H1 (cell line): ENCODE results near the gene CYP39A1. TPM values are rescaled to one million over a fixed set of nuclear protein-coding genes. Genes with fewer than 3 reads are reported as not detected.

ENCODE experiments used
- CTCF ChIA-PET: fragments of 300-600 bp; sonication (Branson Sonifier 250); formaldehyde crosslinking; loops from one replicate; lab custom pipeline; 2021; ENCODE audit not compliant: partially characterized antibody; lab: Charles Lee
- POLR2A ChIA-PET: fragments of 300-600 bp; sonication (Branson Sonifier 250); formaldehyde crosslinking; loops from one replicate; lab custom pipeline; 2021; ENCODE audit warnings: inconsistent platforms; ENCODE audit not compliant: partially characterized antibody; lab: Charles Lee
- DNase-seq, 2 experiments: peaks; one replicate each; pipeline versions ENCODE4 v3.0.0 to v3.0.0-alpha.2; 2010 to 2022; ENCODE audit warnings: low spot score in 2 of 2, low read depth in 1 of 2, mixed read lengths in 1 of 2
- FAIRE-seq: peaks from 2 replicates; lab custom pipeline; 2011; peaks lifted over from hg19 to GRCh38; lab: Jason Lieb, UNC
- H2AFZ ChIP-seq: 2 replicates; pipeline ENCODE4 v1.8.1; 2012; ENCODE audit warnings: low read length, inconsistent platforms
- H2AK5ac ChIP-seq: 2 replicates; pipeline ENCODE4 v1.6.1; 2013; ENCODE audit warnings: low read depth, low read length
- H2BK120ac ChIP-seq: replicated peaks from 2 replicates; pipeline ENCODE3; 2013; ENCODE audit warnings: low read depth, low read length, inconsistent platforms
- H2BK12ac ChIP-seq: 2 replicates; pipeline ENCODE4 v1.6.1; 2013; ENCODE audit warnings: low read depth, low read length
- H2BK15ac ChIP-seq: 2 replicates; pipeline ENCODE4 v1.6.1; 2013; ENCODE audit warnings: low read length
- H2BK20ac ChIP-seq: 2 replicates; pipeline ENCODE4 v1.6.1; 2013; ENCODE audit warnings: low read length
- H2BK5ac ChIP-seq: 2 replicates; pipeline ENCODE4 v1.6.1; 2013; ENCODE audit warnings: low read depth, low read length
- H3K14ac ChIP-seq: 2 replicates; pipeline ENCODE4 v1.6.1; 2013; ENCODE audit warnings: inconsistent platforms; ENCODE audit not compliant: insufficient read length
- H3K18ac ChIP-seq: 2 replicates; pipeline ENCODE4 v1.6.1; 2013; ENCODE audit warnings: low read length; ENCODE audit errors: extremely low read depth
- H3K23ac ChIP-seq: 2 replicates; pipeline ENCODE4 v1.6.1; 2013; ENCODE audit warnings: inconsistent platforms; ENCODE audit not compliant: insufficient read length
- H3K23me2 ChIP-seq: 2 replicates; pipeline ENCODE4 v1.6.1; 2013; ENCODE audit warnings: low read depth, low read length
- H3K27ac ChIP-seq: 2 replicates; pipeline ENCODE4 v1.6.1; 2011; ENCODE audit warnings: low read depth, low read length, inconsistent platforms
- H3K27me3 ChIP-seq, 4 experiments: replicated peaks in 1 of 4; 1 replicate in 1 of 4; 2 replicates in 3 of 4; pipeline versions ENCODE4 v1.6.1 to v1.8.1; 2011 to 2013; ENCODE audit warnings: low read length in 3 of 4, mild to moderate bottlenecking in 3 of 4, inconsistent platforms in 2 of 4, mixed read lengths in 2 of 4, moderate library complexity in 1 of 4; ENCODE audit not compliant: control insufficient read depth in 3 of 4, insufficient read depth in 3 of 4; ENCODE audit errors: extremely low read depth in 1 of 4
- H3K36me3 ChIP-seq, 4 experiments: 2 replicates each; pipeline versions ENCODE4 v1.6.1 to v1.8.1; 2011 to 2013; ENCODE audit warnings: mild to moderate bottlenecking in 4 of 4, low read length in 3 of 4, moderate library complexity in 2 of 4, control low read depth in 1 of 4, inconsistent platforms in 1 of 4; ENCODE audit not compliant: insufficient read depth in 4 of 4, control insufficient read depth in 2 of 4
- H3K4ac ChIP-seq: replicated peaks from 2 replicates; pipeline ENCODE3; 2013; ENCODE audit warnings: low read length, low read depth, mixed read lengths, inconsistent platforms; ENCODE audit not compliant: insufficient read length
- H3K4me1 ChIP-seq, 4 experiments: replicated peaks in 1 of 4; 1 replicate in 1 of 4; 2 replicates in 3 of 4; pipeline versions ENCODE4 v1.6.1 to v1.8.1; 2011 to 2013; ENCODE audit warnings: low read length in 3 of 4, inconsistent platforms in 2 of 4, mixed read lengths in 1 of 4; ENCODE audit not compliant: insufficient read depth in 4 of 4, control insufficient read depth in 3 of 4
- H3K4me2 ChIP-seq, 2 experiments: 2 replicates each; pipeline versions ENCODE4 v1.6.1 to v1.8.1; 2011 to 2013; ENCODE audit warnings: low read depth in 2 of 2, low read length in 2 of 2, control low read depth in 1 of 2, inconsistent platforms in 1 of 2, mild to moderate bottlenecking in 1 of 2; ENCODE audit not compliant: insufficient read depth in 1 of 2
- H3K4me3 ChIP-seq, 4 experiments: fragments of 200-600, 300-600 bp in 1 of 4; sonication (generic), shearing (Covaris generic), sonication (Bioruptor Twin) in 1 of 4; 2 replicates each; pipeline versions ENCODE4 v1.5.1 to v1.8.1; 2011 to 2016; ENCODE audit warnings: low read length in 4 of 4, low read depth in 3 of 4, control low read depth in 2 of 4, inconsistent platforms in 2 of 4, mild to moderate bottlenecking in 2 of 4, mixed read lengths in 1 of 4, moderate library complexity in 1 of 4; ENCODE audit not compliant: insufficient read depth in 2 of 4; ENCODE audit errors: extremely low read depth in 1 of 4
- H3K56ac ChIP-seq: replicated peaks from 2 replicates; pipeline ENCODE3; 2013; ENCODE audit warnings: low read depth, mild to moderate bottlenecking, mixed read lengths, low read length, inconsistent platforms; ENCODE audit not compliant: insufficient read length
- H3K79me1 ChIP-seq: 2 replicates; pipeline ENCODE4 v1.6.1; 2013; ENCODE audit warnings: low read depth, low read length, control low read depth
- H3K79me2 ChIP-seq, 2 experiments: 2 replicates each; pipeline versions ENCODE4 v1.6.1 to v1.8.1; 2012 to 2013; ENCODE audit warnings: low read length in 2 of 2, mild to moderate bottlenecking in 2 of 2, inconsistent platforms in 1 of 2; ENCODE audit not compliant: insufficient read depth in 2 of 2, control insufficient read depth in 1 of 2
- H3K9ac ChIP-seq, 4 experiments: replicated peaks in 1 of 4; 1 replicate in 1 of 4; 2 replicates in 3 of 4; pipeline versions ENCODE4 v1.6.1 to v1.8.1; 2011 to 2013; ENCODE audit warnings: low read depth in 3 of 4, low read length in 3 of 4, control low read depth in 2 of 4, mild to moderate bottlenecking in 2 of 4, moderate library complexity in 2 of 4, inconsistent platforms in 1 of 4; ENCODE audit errors: extremely low read depth in 1 of 4
- H3K9me3 ChIP-seq, 2 experiments: 2 replicates each; pipeline versions ENCODE4 v1.6.1 to v1.8.1; 2012 to 2013; ENCODE audit warnings: mild to moderate bottlenecking in 2 of 2, moderate library complexity in 2 of 2, control low read depth in 1 of 2, inconsistent platforms in 1 of 2, low read depth in 1 of 2, low read length in 1 of 2, mixed read lengths in 1 of 2; ENCODE audit not compliant: insufficient read depth in 2 of 2
- H4K20me1 ChIP-seq, 2 experiments: replicated peaks in 1 of 2; 2 replicates each; pipeline versions ENCODE3 to v1.8.1; 2011 to 2013; ENCODE audit warnings: inconsistent platforms in 2 of 2, low read length in 2 of 2, mild to moderate bottlenecking in 1 of 2; ENCODE audit not compliant: insufficient read depth in 2 of 2, control insufficient read depth in 1 of 2
- H4K5ac ChIP-seq: 2 replicates; pipeline ENCODE4 v1.6.1; 2013; ENCODE audit warnings: low read length, low read depth, mixed read lengths, inconsistent platforms; ENCODE audit not compliant: insufficient read length
- H4K8ac ChIP-seq: 2 replicates; pipeline ENCODE4 v1.8.0; 2013; ENCODE audit warnings: mild to moderate bottlenecking, moderate library complexity, low read length, inconsistent platforms; ENCODE audit not compliant: insufficient read depth; ENCODE audit errors: extremely low read depth
- H4K91ac ChIP-seq: replicated peaks from 2 replicates; pipeline ENCODE3; 2013; ENCODE audit warnings: low read length, mixed read lengths, inconsistent platforms; ENCODE audit not compliant: insufficient read length
- BCL11A ChIP-seq, 2 experiments: IDR thresholded peaks; one replicate each; pipeline ENCODE4 v1.6.1; 2011; ENCODE audit warnings: low read depth in 2 of 2, low read length in 2 of 2, mild to moderate bottlenecking in 2 of 2
- EGR1 ChIP-seq: IDR thresholded peaks from 2 replicates; pipeline ENCODE4 v1.6.1; 2011; ENCODE audit warnings: low read depth, low read length, borderline replicate concordance
- GABPA ChIP-seq: IDR thresholded peaks from 2 replicates; pipeline ENCODE4 v1.6.1; 2011; ENCODE audit warnings: mild to moderate bottlenecking, low read length, moderate library complexity, borderline replicate concordance; ENCODE audit not compliant: insufficient read depth
- KDM5A ChIP-seq: fragments of 200-600 bp; IDR thresholded peaks from 2 replicates; pipeline ENCODE4 v1.7.1; 2012; ENCODE audit warnings: mild to moderate bottlenecking, low read length, inconsistent platforms, mixed read lengths
- MAFK ChIP-seq: IDR thresholded peaks from 2 replicates; pipeline ENCODE4 v1.6.1; 2012; ENCODE audit warnings: low read depth, mild to moderate bottlenecking, improper control_type of control experiment, low read length
- MAX ChIP-seq: IDR thresholded peaks from 2 replicates; pipeline ENCODE4 v1.6.1; 2012; ENCODE audit warnings: inconsistent platforms
- POLR2AphosphoS5 ChIP-seq: IDR thresholded peaks from 2 replicates; pipeline ENCODE4 v1.6.1; 2011; ENCODE audit warnings: low read depth, low read length
- POU5F1 ChIP-seq: IDR thresholded peaks from 2 replicates; pipeline ENCODE4 v1.6.1; 2011; ENCODE audit warnings: low read depth, mild to moderate bottlenecking, low read length, moderate library complexity
- RFX5 ChIP-seq: IDR thresholded peaks from 2 replicates; pipeline ENCODE4 v1.6.1; 2011; ENCODE audit warnings: low read depth, low read length, improper control_type of control experiment, borderline replicate concordance
- SIRT6 ChIP-seq: IDR thresholded peaks from one replicate; pipeline ENCODE4 v1.7.1; 2012; ENCODE audit warnings: low read length, inconsistent platforms
- SP1 ChIP-seq: IDR thresholded peaks from 2 replicates; pipeline ENCODE4 v1.6.1; 2011; ENCODE audit warnings: low read depth, low read length
- SP4 ChIP-seq: IDR thresholded peaks from 2 replicates; pipeline ENCODE4 v1.6.1; 2012; ENCODE audit warnings: low read length, inconsistent platforms
- SUZ12 ChIP-seq: fragments of 200-600 bp; sonication (generic); IDR thresholded peaks from 2 replicates; pipeline ENCODE4 v1.6.1; 2012; ENCODE audit warnings: mild to moderate bottlenecking, inconsistent platforms, low read length, moderate library complexity, mixed read lengths
- USF2 ChIP-seq: IDR thresholded peaks from 2 replicates; pipeline ENCODE4 v1.6.1; 2011; ENCODE audit warnings: low read length, improper control_type of control experiment
- WGBS, 2 experiments: shearing (Covaris generic) in 1 of 2; methylation state at CpG; one replicate each; pipeline versions ENCODE4 v1.1.6 to v1.1.7; 2013 to 2015; ENCODE audit warnings: low lambda C conversion rate in 2 of 2, mixed read lengths in 2 of 2, inconsistent platforms in 1 of 2, low coverage in 1 of 2, missing lambda C conversion rate in 1 of 2; ENCODE audit not compliant: insufficient replicate concordance in 2 of 2, insufficient coverage in 1 of 2, insufficient read length in 1 of 2; ENCODE audit errors: extremely low coverage in 1 of 2, missing lambda C conversion rate in 1 of 2; 5-methylcytosine and 5-hydroxymethylcytosine counted together
- polyA plus RNA-seq, 7 experiments: library from polyadenylated mRNA; depleted of rRNA in 3 of 7; stranded (reverse) in 5 of 7; unstranded in 2 of 7; fragments of >200 nt in 5 of 7; fragments of 200-250 nt in 2 of 7; gene quantifications; 1 replicate in 5 of 7; 2 replicates in 1 of 7; 4 replicates in 1 of 7; pipeline versions ENCODE4 v1.2.1 to v1.2.3, GENCODE V29; 2011 to 2013; ENCODE audit warnings: missing spikeins in 2 of 7, mixed read lengths in 2 of 7
- total RNA-seq: library from RNA; stranded (reverse); fragmentation: NEBNext Ultra II Directional; extraction: Animal tissue kit (Norgen Biotek cat#: 25700); gene quantifications from 2 replicates; pipeline ENCODE4 v1.2.1, GENCODE V29; 2021

Gene CYP39A1
- total and polyA plus RNA-seq, 2 of the 8 experiments (the other 6 are each of a cell fraction or from before 2014, with no cell fraction given), result 0.71 to 2.4 TPM

- no peaks in the 10 kb centered on the region for H3K4me1 ChIP-seq
- H2AK5ac ChIP-seq, result no peak overlapping the region
- H3K4me3 ChIP-seq, result no peak overlapping the region
- ChIA-PET POLR2A (no interaction called here), CTCF (interaction anchor here (1.1 to 1.2 kb wide), 2 partner anchors 85 to 90 kb away, joined by 3 read pairs; no protein-coding TSS in a partner anchor)
- H3K4ac ChIP-seq, result no peak overlapping the region
- H3K23ac ChIP-seq, result no peak overlapping the region
- H2BK15ac ChIP-seq, result no peak overlapping the region
- no peak overlapping the region for H2BK120ac ChIP-seq
- TF ChIP-seq GABPA (no peak), POU5F1 (no peak), SP1 (no peak), MAX (no peak), USF2 (no peak), EGR1 (no peak), RFX5 (no peak), SP4 (no peak), SUZ12 (no peak), MAFK (no peak), BCL11A (IDR thresholded peaks at IDR 0.05; ENCODE audit: low read depth in 2 of 2, low read length in 2 of 2) (no peak), POLR2AphosphoS5 (no peak), KDM5A (no peak), SIRT6 (no peak)
- no peak overlapping the region for H2BK5ac ChIP-seq
- H3K79me1 ChIP-seq, result no peaks in the 10 kb centered on the region
- no peaks in the 10 kb centered on the region for H3K9me3 ChIP-seq
- no peak overlapping the region for H3K14ac ChIP-seq
- H4K20me1 ChIP-seq, result no peaks in the 10 kb centered on the region
- H4K91ac ChIP-seq, result no peak overlapping the region
- H2BK20ac ChIP-seq, result no peak overlapping the region
- H3K27me3 ChIP-seq, result no peaks in the 10 kb centered on the region
- H3K27ac ChIP-seq, result no peak overlapping the region
- no peaks in the 10 kb centered on the region for H3K36me3 ChIP-seq
- H3K4me2 ChIP-seq, result no peak overlapping the region
- no peak overlapping the region for H3K9ac ChIP-seq
- FAIRE-seq (no peak), DNase-seq (no peak)
- no peak overlapping the region for H3K18ac ChIP-seq
- no peak overlapping the region for H2AFZ ChIP-seq
- 89% methylated on average over 4 of the region's 4 CpGs; no CpG with 5 or more reads in 1 of the 2 experiments for WGBS, 2 experiments
- no peaks in the 10 kb centered on the region for H3K23me2 ChIP-seq
- no peak overlapping the region for H2BK12ac ChIP-seq
- H4K8ac ChIP-seq, result no peak overlapping the region
- H3K56ac ChIP-seq, result no peak overlapping the region
- no peaks in the 10 kb centered on the region for H3K79me2 ChIP-seq
- no peak overlapping the region for H4K5ac ChIP-seq
Observed at GRCh38 chr6:46509981-46510510, 142.6 kb downstream of the CYP39A1 start.
